ENCODE measurements around the gene MSMP. TPM values are rescaled to one million over a fixed set of nuclear protein-coding genes. Genes with fewer than 3 reads are reported as not detected.
A peak's percentile ranks its signal among the peaks of the same experiment; 100 is the strongest.

The MSMP gene
- total RNA-seq, 1 experiment from 2014 or later = not detected

DNA sequence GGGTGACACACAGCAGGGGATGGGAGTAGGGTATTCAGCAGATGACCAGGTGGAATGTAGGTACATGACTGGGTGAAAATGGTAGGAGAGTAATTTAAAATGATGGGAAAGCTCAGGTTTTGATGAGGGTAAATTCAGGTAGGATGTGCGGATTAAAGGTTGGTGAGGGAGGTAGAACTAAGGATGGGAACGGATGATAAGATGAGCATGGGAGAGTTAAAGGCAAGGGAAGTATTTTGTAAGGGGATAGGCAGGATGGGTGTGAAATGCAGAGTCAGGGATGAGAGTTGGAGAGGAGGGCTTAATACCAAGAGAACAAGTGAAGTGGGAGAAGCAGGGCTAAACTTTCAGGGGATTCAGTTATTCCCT lies 23.6 kb downstream of the MSMP start:
- no TSS peak for BruUV-seq (replicated peaks)
- Mint-ChIP-seq H3K27ac (ENCODE audit: low read depth, unreplicated experiment) (no peak overlapping the region), H3K36me3 (ENCODE audit: insufficient read depth, unreplicated experiment) (peaks cover 30% of the 10 kb centered on the region), H3K4me1 (ENCODE audit: insufficient read depth, unreplicated experiment) (peaks cover 27% of the 10 kb centered on the region), H3K9me3 (ENCODE audit: unreplicated experiment) (no peaks in the 10 kb centered on the region), H3K27me3 (ENCODE audit: insufficient read depth, unreplicated experiment) (no peaks in the 10 kb centered on the region), H3K4me3 (ENCODE audit: unreplicated experiment) (no peak overlapping the region)
- no peak for TF ChIP-seq CTCF (IDR thresholded peaks at IDR 0.05; ENCODE audit: unreplicated experiment)
- intact Hi-C loops (cut with micrococcal nuclease) = loop anchor here (5.0 kb wide), 2 partner anchors 57 to 618 kb away; no protein-coding TSS in a partner anchor
- DNase-seq (ENCODE audit: unreplicated experiment) = no peak
- POLR2A ChIA-PET = interaction anchor here (0.6 to 15.0 kb wide), 16 partner anchors 8 to 650 kb away, joined by 3 to 284 read pairs (median 12); partner anchors contain the start of genes ARHGEF39, CCDC107, GBA2 and HRCT1
- CTCF ChIA-PET = interaction anchor here (0.6 to 10.3 kb wide), 21 partner anchors 9 to 1522 kb away, joined by 3 to 150 read pairs (median 4); partner anchors contain the start of genes ARHGEF39, CCDC107, GBA2 and RGP1

DNA sequence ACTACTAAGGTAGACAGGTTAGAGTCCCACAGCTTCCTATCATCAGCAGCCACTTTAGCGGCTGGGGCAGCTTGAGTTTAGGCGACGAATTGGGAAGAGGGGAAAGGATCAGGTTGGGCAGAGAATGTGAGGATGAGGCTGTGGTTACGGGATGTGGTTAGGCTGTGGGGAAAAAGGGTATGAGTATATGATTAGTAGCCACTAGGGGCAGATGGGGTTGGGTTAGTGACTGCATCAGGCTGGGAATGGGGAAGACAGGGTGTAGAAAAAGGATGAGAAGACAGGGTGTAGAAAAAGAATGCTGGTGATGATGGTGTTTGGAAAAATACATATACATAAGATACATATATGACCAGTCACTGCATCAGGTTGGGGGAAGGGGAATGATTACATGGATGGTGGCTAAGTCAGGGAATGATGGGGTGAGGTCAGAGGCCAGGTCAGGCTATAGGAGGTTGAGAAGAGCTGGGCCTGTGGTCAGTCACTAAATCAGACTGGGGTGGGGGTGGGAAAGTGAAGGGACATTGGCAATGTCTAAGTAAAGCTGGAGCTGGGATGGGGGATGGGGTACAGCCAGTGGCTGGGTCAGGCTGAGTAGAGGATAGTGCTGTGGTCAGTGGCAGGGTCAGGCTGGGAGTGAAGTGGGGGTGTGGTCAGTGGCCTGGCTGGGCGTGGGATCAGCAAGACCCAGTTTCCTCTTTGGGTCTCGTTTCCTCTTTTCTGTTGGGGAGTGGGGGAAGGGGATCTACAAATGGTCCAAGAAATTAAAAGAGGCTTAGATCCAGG lies 24.2 kb downstream of the MSMP start:
- POLR2A ChIA-PET = interaction anchor here (0.6 to 15.0 kb wide), 12 partner anchors 16 to 618 kb away, joined by 3 to 284 read pairs (median 14); partner anchors contain the start of genes CCDC107, GBA2, HRCT1 and RGP1
- H3K36me3 Mint-ChIP-seq (ENCODE audit: insufficient read depth, unreplicated experiment) = peaks cover 30% of the 10 kb centered on the region
- intact Hi-C loops (cut with micrococcal nuclease) = loop anchor here (2.0 to 5.0 kb wide), 4 partner anchors 33 to 618 kb away; partner anchors contain the start of genes CCDC107 and RMRP
- CTCF ChIA-PET = interaction anchor here (0.6 to 10.3 kb wide), 23 partner anchors 9 to 1942 kb away, joined by 3 to 150 read pairs (median 4); partner anchors contain the start of genes ARHGEF39, CCDC107, GBA2 and RGP1
- H3K4me3 Mint-ChIP-seq (ENCODE audit: unreplicated experiment) = no peak overlapping the region
- H3K4me1 Mint-ChIP-seq (ENCODE audit: insufficient read depth, unreplicated experiment) = peaks cover 27% of the 10 kb centered on the region
- BruUV-seq (replicated peaks) = no TSS peak
- DNase-seq (ENCODE audit: unreplicated experiment) = peak; percentile 80
- H3K9me3 Mint-ChIP-seq (ENCODE audit: unreplicated experiment) = no peaks in the 10 kb centered on the region
- H3K27ac Mint-ChIP-seq (ENCODE audit: low read depth, unreplicated experiment) = no peak overlapping the region
- TF ChIP-seq CTCF (IDR thresholded peaks at IDR 0.05; ENCODE audit: unreplicated experiment) = peak; percentile 49
- H3K27me3 Mint-ChIP-seq (ENCODE audit: insufficient read depth, unreplicated experiment) = no peaks in the 10 kb centered on the region

- CTCF ChIA-PET = interaction anchor here (0.6 to 10.3 kb wide), 15 partner anchors 13 to 1941 kb away, joined by 3 to 136 read pairs (median 4); partner anchors contain the start of genes ARHGEF39, CCDC107 and RMRP
- no peak for TF ChIP-seq CTCF (IDR thresholded peaks at IDR 0.05; ENCODE audit: unreplicated experiment)
- intact Hi-C loops (cut with micrococcal nuclease) = loop anchor here (2.0 kb wide), 2 partner anchors 32 to 70 kb away; partner anchors contain the start of genes CCDC107 and RMRP
- Mint-ChIP-seq H3K27me3 (ENCODE audit: insufficient read depth, unreplicated experiment) (no peaks in the 10 kb centered on the region), H3K9me3 (ENCODE audit: unreplicated experiment) (no peaks in the 10 kb centered on the region), H3K4me1 (ENCODE audit: insufficient read depth, unreplicated experiment) (peaks cover 27% of the 10 kb centered on the region), H3K27ac (ENCODE audit: low read depth, unreplicated experiment) (no peak overlapping the region), H3K4me3 (ENCODE audit: unreplicated experiment) (no peak overlapping the region), H3K36me3 (ENCODE audit: insufficient read depth, unreplicated experiment) (peaks cover 29% of the 10 kb centered on the region)
- no peak for DNase-seq (ENCODE audit: unreplicated experiment)
- POLR2A ChIA-PET = interaction anchor here (0.8 to 15.0 kb wide), 12 partner anchors 10 to 618 kb away, joined by 3 to 284 read pairs (median 4); partner anchors contain the start of genes ARHGEF39, CCDC107, GBA2 and RGP1
- BruUV-seq (replicated peaks) = no TSS peak
Measured at GRCh38 chr9:35729101-35729500, 25.0 kb downstream of the MSMP start.
